K562 (cell line): Measurements from ENCODE around the gene ASPRV1.

Experiments used
- CBX5 ChIP-seq: IDR thresholded peaks from 2 replicates; pipeline ENCODE4 v1.6.1; 2014; ENCODE audit warnings: low read depth, borderline replicate concordance
- CEBPB ChIP-seq: fragments of 450-650 bp; IDR thresholded peaks from 2 replicates; pipeline ENCODE4 v1.6.1; 2016; ENCODE audit warnings: missing genetic modification characterization, missing compliant biosample characterization
- CHD7 ChIP-seq: fragments of 200-600 bp; sonication (generic); IDR thresholded peaks from one replicate; pipeline ENCODE4 v1.6.1; 2012; ENCODE audit warnings: mild to moderate bottlenecking, low read depth, low read length, inconsistent platforms
- CTCF ChIP-seq, 3 experiments: IDR thresholded peaks in 2 of 3; conservative IDR thresholded peaks in 1 of 3; 2 replicates each; pipeline ENCODE4 v1.5.1; 2011 to 2012; ENCODE audit warnings: low read length in 3 of 3, mild to moderate bottlenecking in 3 of 3, control low read depth in 2 of 3, improper control_type of control experiment in 1 of 3, inconsistent platforms in 1 of 3, low read depth in 1 of 3, mixed read lengths in 1 of 3, moderate library complexity in 1 of 3; ENCODE audit not compliant: insufficient read depth in 2 of 3
- HDGF ChIP-seq: fragments of 450-650 bp; IDR thresholded peaks from 2 replicates; pipeline ENCODE4 v1.6.1; 2016
- MAFK ChIP-seq: IDR thresholded peaks from 2 replicates; pipeline ENCODE4 v1.6.1; 2011; ENCODE audit warnings: low read length, improper control_type of control experiment
- NCOA2 ChIP-seq, 2 experiments: fragments of 450-650 bp; IDR thresholded peaks; 2 replicates each; pipeline ENCODE4 v1.6.1; 2018; ENCODE audit warnings: mild to moderate bottlenecking in 2 of 2, moderate library complexity in 1 of 2; ENCODE audit not compliant: partially characterized antibody in 2 of 2
- SLC30A9 ChIP-seq: fragments of 250-450 bp; sonication (Bioruptor Pico); IDR thresholded peaks from 2 replicates; pipeline ENCODE4 v1.8.0; 2022; ENCODE audit warnings: mild to moderate bottlenecking, moderate library complexity
- SMAD1 ChIP-seq: fragments of 150-350 bp; IDR thresholded peaks from 2 replicates; pipeline ENCODE4 v1.6.1; 2014; ENCODE audit warnings: low read length, low read depth; ENCODE audit not compliant: partially characterized antibody
- SREBF2 ChIP-seq: sonication (generic); formaldehyde crosslinking; IDR thresholded peaks from 2 replicates; pipeline ENCODE4 v1.4.0; 2020; ENCODE audit warnings: mild to moderate bottlenecking, missing genetic modification reagents
- TCF7L2 ChIP-seq: fragments of 150-350 bp; IDR thresholded peaks from 2 replicates; pipeline ENCODE4 v1.6.1; 2016; ENCODE audit warnings: low read depth, mild to moderate bottlenecking, low read length, moderate library complexity
- TEAD1 ChIP-seq, 2 experiments: fragments of 450-650 bp in 1 of 2; sonication (generic) in 1 of 2; formaldehyde crosslinking; IDR thresholded peaks; 2 replicates each; pipeline versions ENCODE4 v1.4.0 to v1.8.0; 2020 to 2022; ENCODE audit warnings: mild to moderate bottlenecking in 2 of 2, missing genetic modification reagents in 1 of 2

- TF ChIP-seq CHD7 (no peak), MAFK (no peak), CBX5 (no peak), SREBF2 (CRISPR knock-in tag) (no peak), TCF7L2 (no peak), SLC30A9 (CRISPR knock-in tag) (no peak), HDGF (no peak), CTCF (IDR thresholded peaks at IDR 0.05 in 2 of 3, conservative IDR thresholded peaks at IDR 0.05 in 1 of 3; ENCODE audit: insufficient read depth in 2 of 3, low read depth in 1 of 3, low read length in 3 of 3) (no peak), NCOA2 (IDR thresholded peaks at IDR 0.05; ENCODE audit: partially characterized antibody in 2 of 2) (no peak), SMAD1 (no peak), TEAD1 (CRISPR knock-in tag; IDR thresholded peaks at IDR 0.05) (no peak), CEBPB (tag) (no peak)
Observed at GRCh38 chr2:69979902-69980807, 18.7 kb upstream of the ASPRV1 start.
